ENCODE results near the gene HRH3. TPM values are rescaled to one million over a fixed set of nuclear protein-coding genes. Genes with fewer than 3 reads are reported as not detected.

HRH3 gene
- total and polyA plus RNA-seq, 3 experiments from 2014 or later = not detected

DNA sequence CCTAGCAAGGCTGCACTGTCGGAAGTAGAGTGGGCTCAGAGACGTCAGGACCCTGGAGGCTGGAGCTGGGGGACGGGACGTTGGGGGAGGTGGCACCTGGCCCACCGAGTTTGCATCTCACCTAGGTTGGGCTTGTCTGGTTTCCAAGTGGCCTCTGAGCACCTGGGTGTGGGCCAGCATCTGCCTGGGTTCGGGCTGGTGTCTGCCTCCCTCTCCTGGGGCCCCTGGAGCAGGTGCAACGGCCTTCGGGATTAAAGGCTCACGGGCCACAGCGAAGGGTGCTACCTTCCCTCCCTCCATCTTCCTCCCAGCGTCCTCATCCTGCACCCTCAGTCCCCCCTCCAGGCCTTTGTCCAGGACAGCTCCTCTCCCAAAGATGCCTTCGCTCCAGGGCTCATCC is 6.0 kb downstream of the HRH3 start:
- no peak overlapping the region for H3K27ac Mint-ChIP-seq
- H3K27me3 ChIP-seq (ENCODE audit: insufficient read depth, low read length, poor library complexity, severe bottlenecking) = peaks cover 17% of the 10 kb centered on the region
- H3K4me1 ChIP-seq (ENCODE audit: insufficient read depth, low read length) = no peaks in the 10 kb centered on the region
- no peaks in the 10 kb centered on the region for H3K36me3 Mint-ChIP-seq
- H3K4me1 Mint-ChIP-seq = no peaks in the 10 kb centered on the region
- no peaks in the 10 kb centered on the region for H3K9me3 Mint-ChIP-seq
- H3K36me3 ChIP-seq (ENCODE audit: insufficient read depth, low read length) = no peaks in the 10 kb centered on the region
- H3K9me3 ChIP-seq (ENCODE audit: low read length) = no peaks in the 10 kb centered on the region
- no peak overlapping the region for H3K4me3 ChIP-seq (ENCODE audit: low read length)
- no peak for DNase-seq
- ChIA-PET POLR2A (no interaction called here), CTCF (no interaction called here)
- H3K27ac ChIP-seq (ENCODE audit: low read depth, low read length) = no peak overlapping the region
- H3K4me3 Mint-ChIP-seq = no peak overlapping the region
- peaks cover 7 to 10% of the 10 kb centered on the region in 2 donors for H3K27me3 Mint-ChIP-seq

- Histone ChIP-seq H3K27me3 (ENCODE audit: insufficient read depth, low read length, poor library complexity, severe bottlenecking) (peaks cover 12% of the 10 kb centered on the region), H3K4me1 (ENCODE audit: insufficient read depth, low read length) (no peaks in the 10 kb centered on the region), H3K4me3 (ENCODE audit: low read length) (no peak overlapping the region), H3K36me3 (ENCODE audit: insufficient read depth, low read length) (no peaks in the 10 kb centered on the region), H3K27ac (ENCODE audit: low read depth, low read length) (no peak overlapping the region), H3K9me3 (ENCODE audit: low read length) (no peaks in the 10 kb centered on the region)
- Mint-ChIP-seq H3K27ac (no peak overlapping the region), H3K27me3 (peaks cover 2 to 7% of the 10 kb centered on the region in 2 donors), H3K4me1 (no peaks in the 10 kb centered on the region), H3K36me3 (no peaks in the 10 kb centered on the region), H3K4me3 (no peak overlapping the region), H3K9me3 (no peaks in the 10 kb centered on the region)
- ChIA-PET CTCF (no interaction called here), POLR2A (no interaction called here)
- DNase-seq = no peak
Measured at GRCh38 chr20:62212299-62212698, 7.8 kb downstream of the HRH3 start.

- Histone ChIP-seq H3K27ac (ENCODE audit: low read depth, low read length) (no peak overlapping the region), H3K4me3 (ENCODE audit: low read length) (no peak overlapping the region), H3K36me3 (ENCODE audit: insufficient read depth, low read length) (no peaks in the 10 kb centered on the region), H3K9me3 (ENCODE audit: low read length) (no peaks in the 10 kb centered on the region), H3K4me1 (ENCODE audit: insufficient read depth, low read length) (no peaks in the 10 kb centered on the region), H3K27me3 (ENCODE audit: insufficient read depth, low read length, poor library complexity, severe bottlenecking) (peaks cover 12% of the 10 kb centered on the region)
- Mint-ChIP-seq H3K4me3 (no peak overlapping the region), H3K9me3 (no peaks in the 10 kb centered on the region), H3K27me3 (peaks cover 2 to 4% of the 10 kb centered on the region in 2 donors), H3K27ac (no peak overlapping the region), H3K36me3 (no peaks in the 10 kb centered on the region), H3K4me1 (no peaks in the 10 kb centered on the region)
- ChIA-PET CTCF (no interaction called here), POLR2A (no interaction called here)
- DNase-seq = no peak
Measured at GRCh38 chr20:62211769-62212288, 8.2 kb downstream of the HRH3 start.

GRCh38 chr20:62211216-62211615 is 8.9 kb downstream of the HRH3 start:
- Histone ChIP-seq H3K27ac (ENCODE audit: low read depth, low read length) (no peak overlapping the region), H3K27me3 (ENCODE audit: insufficient read depth, low read length, poor library complexity, severe bottlenecking) (peaks cover 12% of the 10 kb centered on the region), H3K36me3 (ENCODE audit: insufficient read depth, low read length) (no peaks in the 10 kb centered on the region), H3K9me3 (ENCODE audit: low read length) (no peaks in the 10 kb centered on the region), H3K4me3 (ENCODE audit: low read length) (no peak overlapping the region), H3K4me1 (ENCODE audit: insufficient read depth, low read length) (no peaks in the 10 kb centered on the region)
- Mint-ChIP-seq H3K36me3 (no peaks in the 10 kb centered on the region), H3K27ac (no peak overlapping the region), H3K4me3 (no peak overlapping the region), H3K27me3 (peaks cover 2 to 4% of the 10 kb centered on the region in 2 donors), H3K4me1 (no peaks in the 10 kb centered on the region), H3K9me3 (no peaks in the 10 kb centered on the region)
- POLR2A ChIA-PET = no interaction called here
- DNase-seq = no peak
- CTCF ChIA-PET = no interaction called here

DNA sequence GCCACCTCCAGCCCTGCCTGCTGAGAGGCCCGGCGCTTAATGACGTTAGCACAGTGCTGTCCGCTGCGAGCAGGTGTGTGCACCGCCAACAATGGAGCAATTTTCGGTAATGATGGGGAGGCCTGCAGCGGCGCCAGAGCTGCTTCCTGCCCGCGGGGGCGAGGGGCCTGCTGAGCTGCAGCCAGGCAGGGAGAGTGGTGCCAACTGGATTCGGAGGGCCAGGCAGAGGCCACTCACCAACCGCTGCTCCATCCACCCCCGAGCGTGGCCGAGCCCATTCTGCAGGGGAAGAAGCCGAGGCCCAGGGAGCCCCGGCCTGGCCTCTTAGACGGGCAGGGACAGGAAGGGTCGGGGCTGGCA is 9.6 kb downstream of the HRH3 start:
- H3K27me3 Mint-ChIP-seq = peaks cover 2 to 4% of the 10 kb centered on the region in 2 donors

DNA sequence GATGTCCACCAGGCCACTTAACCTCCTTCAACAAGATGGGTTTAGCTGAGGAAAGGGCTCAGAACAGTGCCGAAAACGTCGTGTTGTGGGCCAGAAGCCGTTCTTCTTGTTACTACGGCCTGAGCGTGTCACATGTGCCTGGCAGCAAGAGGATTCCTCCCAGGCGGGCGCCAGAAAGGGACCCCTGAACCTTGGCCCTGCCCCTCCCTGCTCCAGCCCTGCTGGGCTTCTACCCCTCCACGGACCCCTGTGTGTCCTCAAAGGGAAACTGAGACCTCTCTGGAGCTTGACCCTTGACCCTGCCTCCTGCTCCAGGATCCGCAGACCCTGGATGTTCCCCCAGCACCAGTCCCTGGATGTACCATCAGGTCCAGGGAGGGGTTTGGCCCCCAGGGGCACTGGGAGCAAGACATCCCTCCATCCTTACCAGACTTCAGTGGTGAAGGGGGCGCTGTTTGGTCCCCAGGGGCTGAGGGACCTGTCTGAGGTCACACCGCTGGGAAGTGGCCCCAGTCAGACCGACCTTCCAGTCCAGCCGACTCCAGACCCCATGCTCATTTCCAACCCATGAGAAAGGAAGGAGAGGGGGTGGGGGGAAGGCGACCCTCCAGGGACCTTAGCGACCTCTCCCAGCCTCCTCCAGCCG is 10.1 kb downstream of the HRH3 start:
- ChIA-PET POLR2A (no interaction called here), CTCF (no interaction called here)
- Histone ChIP-seq H3K27ac (ENCODE audit: low read depth, low read length) (no peak overlapping the region), H3K4me1 (ENCODE audit: insufficient read depth, low read length) (no peaks in the 10 kb centered on the region), H3K27me3 (ENCODE audit: insufficient read depth, low read length, poor library complexity, severe bottlenecking) (peaks cover 12% of the 10 kb centered on the region), H3K36me3 (ENCODE audit: insufficient read depth, low read length) (no peaks in the 10 kb centered on the region), H3K4me3 (ENCODE audit: low read length) (no peak overlapping the region), H3K9me3 (ENCODE audit: low read length) (no peaks in the 10 kb centered on the region)
- Mint-ChIP-seq H3K4me1 (no peaks in the 10 kb centered on the region), H3K9me3 (no peaks in the 10 kb centered on the region), H3K27me3 (no peaks in the 10 kb centered on the region), H3K27ac (no peak overlapping the region), H3K4me3 (no peak overlapping the region), H3K36me3 (peaks cover 0 to 2% (median 0%) of the 10 kb centered on the region in 3 donors)
- DNase-seq = no peak

More for the DNA sequence above, 9.6 kb downstream of the HRH3 start:
- no peak for DNase-seq
- Histone ChIP-seq H3K9me3 (ENCODE audit: low read length) (no peaks in the 10 kb centered on the region), H3K27ac (ENCODE audit: low read depth, low read length) (no peak overlapping the region), H3K4me1 (ENCODE audit: insufficient read depth, low read length) (no peaks in the 10 kb centered on the region), H3K36me3 (ENCODE audit: insufficient read depth, low read length) (no peaks in the 10 kb centered on the region), H3K4me3 (ENCODE audit: low read length) (no peak overlapping the region), H3K27me3 (ENCODE audit: insufficient read depth, low read length, poor library complexity, severe bottlenecking) (peaks cover 12% of the 10 kb centered on the region)
- H3K4me1 Mint-ChIP-seq = no peaks in the 10 kb centered on the region
- H3K9me3 Mint-ChIP-seq = no peaks in the 10 kb centered on the region
- no peak overlapping the region for H3K4me3 Mint-ChIP-seq
- no peak overlapping the region for H3K27ac Mint-ChIP-seq
- CTCF ChIA-PET = no interaction called here
- peaks cover 0 to 2% (median 0%) of the 10 kb centered on the region in 3 donors for H3K36me3 Mint-ChIP-seq
- POLR2A ChIA-PET = no interaction called here

DNA sequence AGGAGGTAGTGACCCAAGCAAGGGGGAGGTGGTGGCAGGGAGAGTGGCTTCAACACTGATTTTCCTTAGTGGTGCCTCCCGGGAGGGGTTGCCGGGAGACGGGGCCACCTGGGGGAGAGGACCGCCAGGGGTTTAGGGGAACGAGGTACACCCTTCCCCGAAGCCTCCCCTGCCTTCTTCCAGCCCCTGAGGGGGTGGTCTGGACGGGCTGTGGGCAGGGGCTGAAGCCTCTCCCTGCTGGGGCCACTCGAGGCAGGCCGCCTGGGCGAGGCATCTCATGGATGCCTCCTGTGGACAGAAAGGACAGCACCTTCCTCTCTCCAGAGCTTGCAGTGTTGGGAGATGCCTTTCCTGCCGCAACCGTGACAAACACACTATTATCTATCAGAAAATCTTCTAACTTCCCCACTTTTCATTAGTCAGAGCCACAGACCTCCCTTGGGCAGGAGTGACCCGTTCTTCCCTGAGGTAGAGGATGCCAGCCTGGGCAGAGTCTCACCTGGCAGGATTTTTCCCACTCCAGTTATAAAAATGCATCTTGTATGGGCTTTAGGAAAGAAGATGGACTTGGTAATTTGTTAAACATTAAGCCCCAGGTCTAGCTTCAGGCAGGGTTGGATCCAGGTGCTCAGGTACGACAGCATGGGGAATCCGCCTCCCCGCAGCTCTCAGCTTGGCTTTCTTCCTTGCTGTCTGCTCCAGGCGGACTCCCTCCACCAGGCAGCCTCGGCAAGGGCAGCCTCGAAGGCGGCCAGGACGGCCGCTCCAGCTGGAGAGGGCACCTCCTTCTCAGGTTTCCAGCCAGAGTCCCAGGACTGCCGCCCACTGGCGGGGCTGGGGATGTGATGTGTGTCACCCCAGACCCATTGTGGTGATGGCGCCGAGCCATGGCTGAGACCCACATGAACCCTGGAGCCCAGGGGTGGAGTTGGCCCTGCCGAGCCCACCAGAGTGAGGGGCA is 11.0 kb downstream of the HRH3 start:
- Mint-ChIP-seq H3K9me3 (no peaks in the 10 kb centered on the region), H3K4me3 (no peak overlapping the region), H3K4me1 (no peaks in the 10 kb centered on the region), H3K36me3 (peaks cover 0 to 2% (median 0%) of the 10 kb centered on the region in 3 donors), H3K27me3 (no peaks in the 10 kb centered on the region), H3K27ac (no peak overlapping the region)
- no peak for DNase-seq
- Histone ChIP-seq H3K27ac (ENCODE audit: low read depth, low read length) (no peak overlapping the region), H3K9me3 (ENCODE audit: low read length) (no peaks in the 10 kb centered on the region), H3K4me3 (ENCODE audit: low read length) (no peak overlapping the region), H3K36me3 (ENCODE audit: insufficient read depth, low read length) (no peaks in the 10 kb centered on the region), H3K27me3 (ENCODE audit: insufficient read depth, low read length, poor library complexity, severe bottlenecking) (peaks cover 12% of the 10 kb centered on the region), H3K4me1 (ENCODE audit: insufficient read depth, low read length) (no peaks in the 10 kb centered on the region)
- CTCF ChIA-PET = no interaction called here
- POLR2A ChIA-PET = no interaction called here

DNA sequence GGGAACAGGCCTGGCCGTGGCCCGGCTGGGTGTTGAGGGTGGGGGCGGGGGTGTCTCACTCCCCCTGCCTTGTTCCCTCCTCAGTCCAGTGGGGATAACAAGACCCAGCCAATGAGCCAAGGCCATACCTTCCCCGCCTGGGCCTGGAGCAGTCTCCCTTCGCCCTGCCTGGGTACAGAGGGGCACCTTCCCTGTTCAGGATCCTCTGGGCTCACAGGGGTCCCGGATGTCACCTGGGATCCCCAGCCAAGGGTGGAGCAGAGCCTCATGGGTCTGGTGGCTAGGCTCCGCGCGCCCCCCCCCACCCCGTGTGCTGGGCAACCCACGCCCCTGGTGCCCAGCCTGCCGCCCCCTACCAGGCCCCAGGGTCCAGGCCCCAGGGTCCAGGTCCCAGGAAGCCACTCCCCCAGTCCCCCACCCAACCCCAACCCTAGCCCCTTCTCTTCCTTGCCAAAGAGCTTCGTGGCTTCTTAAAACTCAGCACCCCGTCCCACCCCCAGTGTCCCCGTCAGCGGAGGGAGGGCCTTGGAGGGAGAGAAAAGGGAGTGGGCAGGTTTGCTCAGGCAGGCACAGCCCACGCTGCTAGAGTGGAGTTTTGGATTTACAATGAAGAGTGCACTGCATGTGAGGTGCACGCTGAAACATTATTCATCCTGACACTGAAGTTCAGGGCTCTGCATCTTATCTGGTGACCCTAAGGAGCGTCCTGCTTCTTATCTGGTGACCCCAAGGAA is 11.8 kb downstream of the HRH3 start:
- POLR2A ChIA-PET = no interaction called here
- no peak overlapping the region for H3K4me3 ChIP-seq (ENCODE audit: low read length)
- CTCF ChIA-PET = no interaction called here
- no peaks in the 10 kb centered on the region for H3K9me3 Mint-ChIP-seq
- no peak overlapping the region for H3K4me3 Mint-ChIP-seq
- H3K27ac Mint-ChIP-seq = no peak overlapping the region
- peaks cover 12% of the 10 kb centered on the region for H3K27me3 ChIP-seq (ENCODE audit: insufficient read depth, low read length, poor library complexity, severe bottlenecking)
- H3K27ac ChIP-seq (ENCODE audit: low read depth, low read length) = no peak overlapping the region
- no peaks in the 10 kb centered on the region for H3K36me3 ChIP-seq (ENCODE audit: insufficient read depth, low read length)
- H3K27me3 Mint-ChIP-seq = no peaks in the 10 kb centered on the region
- H3K9me3 ChIP-seq (ENCODE audit: low read length) = no peaks in the 10 kb centered on the region
- no peaks in the 10 kb centered on the region for H3K4me1 ChIP-seq (ENCODE audit: insufficient read depth, low read length)
- no peak for DNase-seq
- no peaks in the 10 kb centered on the region for H3K4me1 Mint-ChIP-seq
- H3K36me3 Mint-ChIP-seq = peaks cover 0 to 7% (median 3%) of the 10 kb centered on the region in 3 donors
